Motor neuron (in vitro differentiated cells): ENCODE data around the gene ACKR3. TPM values are rescaled to one million over a fixed set of nuclear protein-coding genes. Genes with fewer than 3 reads are reported as not detected.

ENCODE experiments used
- ATAC-seq, 8 experiments: fragments of 200-7000 bp; cut with Tn5 transposase; replicated peaks in 6 of 8; 2 replicates each; pipeline ENCODE4 v1.8.0; 2021; ENCODE audit warnings: mild to moderate bottlenecking in 8 of 8, moderate library complexity in 8 of 8
- H3K27ac ChIP-seq, 2 donors: fragments of 250-450 bp; sonication (Bioruptor Pico); 2 replicates each; pipeline ENCODE4 v1.9.0; 2021; ENCODE audit warnings: antibody characterized with exemption in 2 of 2, mild to moderate bottlenecking in 2 of 2, moderate library complexity in 1 of 2
- H3K4me1 ChIP-seq, 2 donors: fragments of 250-450 bp; sonication (Bioruptor Pico); replicated peaks in 1 of 2; 2 replicates each; pipeline ENCODE4 v1.6.1; 2021; ENCODE audit warnings: antibody characterized with exemption in 2 of 2, mild to moderate bottlenecking in 2 of 2, moderate library complexity in 1 of 2
- H3K4me3 ChIP-seq, 5 donors: fragments of 250-450 bp; sonication (Bioruptor Pico); 2 replicates each; pipeline ENCODE4 v1.9.0; 2021; ENCODE audit warnings: antibody characterized with exemption in 5 of 5, mild to moderate bottlenecking in 5 of 5, moderate library complexity in 4 of 5
- WGBS, 10 experiments: fragments of 450-650 bp; shearing (Covaris generic); methylation state at CpG; one replicate each; pipeline ENCODE4 v1.0.0; 2022; 5-methylcytosine and 5-hydroxymethylcytosine counted together
- in situ Hi-C, 9 experiments: fragments of 400-800 bp; cut with MboI; loops; one replicate each; pipeline ENCODE4 v1.15.0; 2021; ENCODE audit warnings: low sequenced_read_pairs in 9 of 9, low pct_unique_long_range_greater_than_20kb in 2 of 9; ENCODE audit not compliant: unreplicated experiment in 9 of 9
- total RNA-seq, 8 experiments: library from RNA; unstranded; fragments of 300-600 nt; gene quantifications; 2 replicates each; pipeline versions ENCODE4 v1.2.3 to v1.2.4, GENCODE V29; 2022

The ACKR3 gene
- total RNA-seq, 8 experiments from 2014 or later, result 5.3 to 66.1 (median 21.1) TPM

- Histone ChIP-seq H3K4me1 (peaks cover 28 to 31% of the 10 kb centered on the region in 2 donors), H3K4me3 (no peak overlapping the region), H3K27ac (no peak overlapping the region)
- in situ Hi-C loops, result no loop called here
- peak in 3 of 8 experiments; percentile 1 to 4 (median 2) for ATAC-seq
- 67 to 94% (median 87%) methylated on average over 2 to 6 of the region's 14 CpGs; no CpG with 5 or more reads in 5 of the 10 experiments for WGBS, 10 experiments
Measured at GRCh38 chr2:236583621-236584203, 14.1 kb downstream of the ACKR3 start.

GRCh38 chr2:236584521-236585384 is 15.1 kb downstream of the ACKR3 start:
- Histone ChIP-seq H3K27ac (no peak overlapping the region), H3K4me1 (peaks cover 20 to 23% of the 10 kb centered on the region in 2 donors), H3K4me3 (no peak overlapping the region)
- ATAC-seq, result peak in 3 of 8 experiments; percentile 9 to 24 (median 16)
- in situ Hi-C loops, result no loop called here
- WGBS, 10 experiments, result 44 to 96% (median 87%) methylated on average over 3 to 11 of the region's 16 CpGs; no CpG with 5 or more reads in 3 of the 10 experiments

GRCh38 chr2:236585966-236586365 is 16.3 kb downstream of the ACKR3 start:
- 40 to 100% (median 97%) methylated on average over 1 to 4 of the region's 5 CpGs; no CpG with 5 or more reads in 5 of the 10 experiments for WGBS, 10 experiments
- Histone ChIP-seq H3K4me1 (peaks cover 15 to 17% of the 10 kb centered on the region in 2 donors), H3K4me3 (no peak overlapping the region), H3K27ac (no peak overlapping the region)
- ATAC-seq, result no peak
- in situ Hi-C loops, result no loop called here

GRCh38 chr2:236587861-236588815 is 18.5 kb downstream of the ACKR3 start:
- 52 to 91% (median 77%) methylated on average over 8 to 30 of the region's 32 CpGs for WGBS, 10 experiments
- ATAC-seq, result peak in 5 of 8 experiments; percentile 85 to 93 (median 88)
- no peak overlapping the region for H3K4me3 ChIP-seq
- in situ Hi-C loops, result no loop called here
- H3K4me1 ChIP-seq, result peaks cover 15% of the 10 kb centered on the region in 2 donors
- H3K27ac ChIP-seq, result peak overlapping the region in 1 of 2 donors; percentile 1

GRCh38 chr2:236588932-236589592 is 19.4 kb downstream of the ACKR3 start:
- in situ Hi-C loops, result no loop called here
- no peak for ATAC-seq
- peaks cover 15% of the 10 kb centered on the region in 2 donors for H3K4me1 ChIP-seq
- no peak overlapping the region for H3K4me3 ChIP-seq
- 75 to 96% (median 91%) methylated on average over 1 to 5 of the region's 15 CpGs; no CpG with 5 or more reads in 2 of the 10 experiments for WGBS, 10 experiments
- no peak overlapping the region for H3K27ac ChIP-seq

- no peak for ATAC-seq
- peaks cover 15% of the 10 kb centered on the region in 2 donors for H3K4me1 ChIP-seq
- in situ Hi-C loops, result no loop called here
- H3K4me3 ChIP-seq, result no peak overlapping the region
- no peak overlapping the region for H3K27ac ChIP-seq
- 43 to 100% methylated on average over 1 to 3 of the region's 8 CpGs; no CpG with 5 or more reads in 8 of the 10 experiments for WGBS, 10 experiments
Measured at GRCh38 chr2:236590846-236591245, 21.2 kb downstream of the ACKR3 start.

- Histone ChIP-seq H3K4me1 (peaks cover 11 to 12% of the 10 kb centered on the region in 2 donors), H3K4me3 (no peak overlapping the region), H3K27ac (no peak overlapping the region)
- ATAC-seq, result peak in 1 of 8 experiments; percentile 26
- in situ Hi-C loops, result no loop called here
- 61 to 100% (median 82%) methylated on average over 2 to 14 of the region's 14 CpGs; no CpG with 5 or more reads in 2 of the 10 experiments for WGBS, 10 experiments
Measured at GRCh38 chr2:236592821-236593220, 23.2 kb downstream of the ACKR3 start.

- H3K4me1 ChIP-seq, result peaks cover 4 to 5% of the 10 kb centered on the region in 2 donors
- H3K4me3 ChIP-seq, result no peak overlapping the region
- ATAC-seq, result no peak
- 71 to 100% (median 93%) methylated on average over 1 to 2 of the region's 2 CpGs; no CpG with 5 or more reads in 3 of the 10 experiments for WGBS, 10 experiments
- H3K27ac ChIP-seq, result no peak overlapping the region
- in situ Hi-C loops, result no loop called here
Measured at GRCh38 chr2:236593531-236593930, 23.9 kb downstream of the ACKR3 start.

- Histone ChIP-seq H3K27ac (no peak overlapping the region), H3K4me3 (no peak overlapping the region), H3K4me1 (peaks cover 0 to under 1% of the 10 kb centered on the region in 2 donors)
- in situ Hi-C loops, result no loop called here
- ATAC-seq, result no peak
Measured at GRCh38 chr2:236593956-236594355, 24.3 kb downstream of the ACKR3 start.

- in situ Hi-C loops, result no loop called here
- no peaks in the 10 kb centered on the region for H3K4me1 ChIP-seq
- 18 to 100% (median 94%) methylated on average over 1 to 4 of the region's 4 CpGs; no CpG with 5 or more reads in 1 of the 10 experiments for WGBS, 10 experiments
- H3K27ac ChIP-seq, result no peak overlapping the region
- no peak overlapping the region for H3K4me3 ChIP-seq
- no peak for ATAC-seq
Measured at GRCh38 chr2:236597629-236598028, 28.0 kb downstream of the ACKR3 start.

- Histone ChIP-seq H3K4me3 (no peak overlapping the region), H3K4me1 (peaks cover 0 to 2% of the 10 kb centered on the region in 2 donors), H3K27ac (no peak overlapping the region)
- in situ Hi-C loops, result no loop called here
- 60 to 100% (median 80%) methylated on average over 1 to 4 of the region's 5 CpGs; no CpG with 5 or more reads in 3 of the 10 experiments for WGBS, 10 experiments
- ATAC-seq, result no peak
Measured at GRCh38 chr2:236599059-236599458, 29.4 kb downstream of the ACKR3 start.

- 40 to 100% (median 81%) methylated on average over 1 to 7 of the region's 7 CpGs; no CpG with 5 or more reads in 1 of the 10 experiments for WGBS, 10 experiments
- in situ Hi-C loops, result no loop called here
- H3K4me3 ChIP-seq, result no peak overlapping the region
- peaks cover 0 to 10% of the 10 kb centered on the region in 2 donors for H3K4me1 ChIP-seq
- no peak overlapping the region for H3K27ac ChIP-seq
- ATAC-seq, result peak in 2 of 8 experiments; percentile 31 to 43
Measured at GRCh38 chr2:236600158-236600557, 30.5 kb downstream of the ACKR3 start.
